CD1c-positive myeloid dendritic cell (primary cell): Measurements from ENCODE around the gene ZBTB20.

Source experiments
- DNase-seq: peaks from one replicate; pipeline ENCODE4 v3.0.0-alpha.2; 2016; ENCODE audit errors: extremely low spot score

ZBTB20 gene

GRCh38 chr3:114672692-114673447, 474.2 kb downstream of the ZBTB20 start:
- no peak for DNase-seq

- DNase-seq, result no peak
These were observed 475.2 kb downstream of the ZBTB20 start for GRCh38 chr3:114671741-114672510.

- no peak for DNase-seq
These were observed 477.5 kb downstream of the ZBTB20 start for GRCh38 chr3:114669614-114670013.

GRCh38 chr3:114668099-114668498, 479.0 kb downstream of the ZBTB20 start:
- DNase-seq, result no peak

GRCh38 chr3:114666623-114667022, 480.5 kb downstream of the ZBTB20 start:
- no peak for DNase-seq

- no peak for DNase-seq
These were observed 483.1 kb downstream of the ZBTB20 start for GRCh38 chr3:114664006-114664405.

GRCh38 chr3:114660808-114661207, 486.3 kb downstream of the ZBTB20 start:
- DNase-seq, result no peak

GRCh38 chr3:114660124-114660523, 487.0 kb downstream of the ZBTB20 start:
- no peak for DNase-seq

GRCh38 chr3:114659109-114660061, 487.7 kb downstream of the ZBTB20 start:
- DNase-seq, result no peak

GRCh38 chr3:114651555-114651954, 495.5 kb downstream of the ZBTB20 start:
- no peak for DNase-seq

GRCh38 chr3:114650808-114651207, 496.3 kb downstream of the ZBTB20 start:
- no peak for DNase-seq

- DNase-seq, result no peak
These were observed 497.8 kb downstream of the ZBTB20 start for GRCh38 chr3:114649331-114649730.

- DNase-seq, result no peak
These were observed 500.6 kb downstream of the ZBTB20 start for GRCh38 chr3:114646526-114646925.

GRCh38 chr3:114645392-114645791, 501.7 kb downstream of the ZBTB20 start:
- DNase-seq, result no peak

- DNase-seq, result no peak
These were observed 502.7 kb downstream of the ZBTB20 start for GRCh38 chr3:114644367-114644766.

GRCh38 chr3:114642951-114643741, 503.9 kb downstream of the ZBTB20 start:
- DNase-seq, result no peak

GRCh38 chr3:114640126-114640525, 507.0 kb downstream of the ZBTB20 start:
- DNase-seq, result no peak

GRCh38 chr3:114639171-114639570, 507.9 kb downstream of the ZBTB20 start:
- no peak for DNase-seq

GRCh38 chr3:114635878-114636277, 511.2 kb downstream of the ZBTB20 start:
- no peak for DNase-seq

- DNase-seq, result no peak
These were observed 512.5 kb downstream of the ZBTB20 start for GRCh38 chr3:114634635-114635034.

- no peak for DNase-seq
These were observed 514.2 kb downstream of the ZBTB20 start for GRCh38 chr3:114632757-114633424.
